ENCODE results near the gene CHN2.

The CHN2 gene

GRCh38 chr7:29461996-29462395, 267.4 kb downstream of the CHN2 start:
- TF ChIP-seq ZNF565 (CRISPR knock-in tag; conservative IDR thresholded peaks at IDR 0.05; ENCODE audit: low read depth) (no peak), TCF4 (CRISPR knock-in tag; IDR thresholded peaks at IDR 0.05; ENCODE audit: borderline replicate concordance) (no peak), BACH2 (CRISPR knock-in tag; IDR thresholded peaks at IDR 0.05; ENCODE audit: borderline replicate concordance) (no peak), POU6F1 (CRISPR knock-in tag; IDR thresholded peaks at IDR 0.05; ENCODE audit: borderline replicate concordance, low read depth) (no peak), CREB5 (CRISPR knock-in tag; IDR thresholded peaks at IDR 0.05; ENCODE audit: low read depth) (no peak), ZFP30 (CRISPR knock-in tag; IDR thresholded peaks at IDR 0.05) (no peak), CSRNP3 (CRISPR knock-in tag; IDR thresholded peaks at IDR 0.05) (no peak), TSHZ2 (CRISPR knock-in tag; IDR thresholded peaks at IDR 0.05) (no peak), GLIS3 (CRISPR knock-in tag; IDR thresholded peaks at IDR 0.05) (no peak), ZNF8 (CRISPR knock-in tag; IDR thresholded peaks at IDR 0.05) (no peak), CSDC2 (CRISPR knock-in tag; IDR thresholded peaks at IDR 0.05) (no peak), PATZ1 (CRISPR knock-in tag; IDR thresholded peaks at IDR 0.05; ENCODE audit: borderline replicate concordance) (no peak), ZC3H10 (CRISPR knock-in tag; IDR thresholded peaks at IDR 0.05) (no peak), OSR1 (CRISPR knock-in tag; IDR thresholded peaks at IDR 0.05) (no peak), RARB (CRISPR knock-in tag; IDR thresholded peaks at IDR 0.05) (no peak), ARNTL (CRISPR knock-in tag; IDR thresholded peaks at IDR 0.05; ENCODE audit: borderline replicate concordance, low read depth) (no peak), PPARA (CRISPR knock-in tag; IDR thresholded peaks at IDR 0.05; ENCODE audit: borderline replicate concordance) (no peak), ZFP3 (CRISPR knock-in tag; IDR thresholded peaks at IDR 0.05) (no peak), ZNF70 (CRISPR knock-in tag; IDR thresholded peaks at IDR 0.05) (no peak)
- ATAC-seq = no peak

GRCh38 chr7:29463504-29464158, 269.1 kb downstream of the CHN2 start:
- TF ChIP-seq CSDC2 (CRISPR knock-in tag; IDR thresholded peaks at IDR 0.05) = no peak
- no peak for TF ChIP-seq ZNF70 (CRISPR knock-in tag; IDR thresholded peaks at IDR 0.05)
- no peak for TF ChIP-seq CREB5 (CRISPR knock-in tag; IDR thresholded peaks at IDR 0.05; ENCODE audit: low read depth)
- no peak for TF ChIP-seq POU6F1 (CRISPR knock-in tag; IDR thresholded peaks at IDR 0.05; ENCODE audit: borderline replicate concordance, low read depth)
- ATAC-seq = no peak

All from SK-N-SH treated with all-trans-retinoic acid at 6 μM for 48 hours (cell line).